Heart left ventricle (tissue), 16 donors: ENCODE measurements around the gene ACSL4. TPM values are rescaled to one million over a fixed set of nuclear protein-coding genes. Genes with fewer than 3 reads are reported as not detected.
"Not testable (repeated sequence)": the region's sequence is repeated elsewhere in the genome, so short reads cannot be mapped to it uniquely, and the experiment has no call there.

Source experiments
- ATAC-seq, 4 donors: fragments of 200-7000 bp; cut with Tn5 transposase; one replicate each; pipeline ENCODE4 v1.9.1; 2020 to 2022; ENCODE audit warnings: moderate library complexity in 4 of 4, mild to moderate bottlenecking in 3 of 4, moderate number of reproducible peaks in 1 of 4
- DNase-seq, 5 donors: peaks; one replicate each; pipeline ENCODE4 v3.0.0-alpha.2; 2020
- H3K27ac ChIP-seq, 12 donors: fragments of 200-600 bp; sonication (generic) in 4 of 12; one replicate each; pipeline versions ENCODE4 v1.5.0 to v1.8.0; 2016 to 2022; ENCODE audit warnings: mild to moderate bottlenecking in 2 of 12
- H3K27me3 ChIP-seq, 9 donors: fragments of 200-600 bp; sonication (generic) in 2 of 9; one replicate each; pipeline versions ENCODE4 v1.5.1 to v1.8.0; 2016 to 2022; ENCODE audit warnings: mild to moderate bottlenecking in 3 of 9
- H3K36me3 ChIP-seq, 9 donors: fragments of 200-600 bp; sonication (generic) in 2 of 9; one replicate each; pipeline versions ENCODE4 v1.5.0 to v1.8.0; 2018 to 2022; ENCODE audit warnings: mild to moderate bottlenecking in 2 of 9
- H3K4me1 ChIP-seq, 12 donors: fragments of 200-600 bp; sonication (generic) in 4 of 12; one replicate each; pipeline versions ENCODE4 v1.5.0 to v1.8.0; 2016 to 2022; ENCODE audit warnings: mild to moderate bottlenecking in 3 of 12
- H3K4me3 ChIP-seq, 12 donors: fragments of 200-600 bp; sonication (generic) in 4 of 12; one replicate each; pipeline versions ENCODE4 v1.5.0 to v1.8.0; 2017 to 2022; ENCODE audit warnings: mild to moderate bottlenecking in 9 of 12, moderate library complexity in 4 of 12
- H3K9me3 ChIP-seq, 12 donors: fragments of 200-600 bp; sonication (generic) in 4 of 12; one replicate each; pipeline versions ENCODE4 v1.5.0 to v1.8.0; 2016 to 2022; ENCODE audit warnings: mild to moderate bottlenecking in 1 of 12
- CTCF ChIP-seq, 12 donors: fragments of 200-600 bp; sonication (generic) in 4 of 12; IDR thresholded peaks; one replicate each; pipeline versions ENCODE4 v1.5.0 to v1.8.0; 2018 to 2022; ENCODE audit warnings: antibody characterized with exemption in 12 of 12, mild to moderate bottlenecking in 5 of 12
- POLR2A ChIP-seq, 2 donors: fragments of 450-650 bp; IDR thresholded peaks; one replicate each; pipeline ENCODE4 v1.6.1; 2017; ENCODE audit warnings: antibody characterized with exemption in 2 of 2, mild to moderate bottlenecking in 2 of 2, moderate library complexity in 2 of 2
- WGBS, 4 donors: extraction: QIAGEN DNeasy Blood & Tissue Kit in 2 of 4; methylation state at CpG; one replicate each; pipeline versions ENCODE4 v1.1.5 to v1.1.7; 2013 to 2018; 5-methylcytosine and 5-hydroxymethylcytosine counted together
- intact Hi-C, 10 donors: fragments of 100-400 bp; cut with DNase I; formaldehyde crosslinking; loops; one replicate each; pipeline versions ENCODE4 v1.11.1 to v1.14.2; 2022
- polyA plus RNA-seq, 2 donors: library from polyadenylated mRNA; stranded (reverse); fragments of 200-250 nt; gene quantifications; one replicate each; pipeline ENCODE4 v1.2.3, GENCODE V29; 2013
- total RNA-seq, 9 donors: library from RNA; depleted of rRNA in 2 of 9; stranded (reverse); fragments of >200 nt in 2 of 9; fragmentation: NEBNext Ultra II Directional in 3 of 9; extraction: Animal tissue kit (Norgen Biotek cat#: 25700) in 3 of 9; gene quantifications; one replicate each; pipeline versions ENCODE4 v1.1.0 to v1.2.4, GENCODE V29; 2016 to 2023
- donor health status: ischemic (EF 13 %, LVEDD 7.1; RV severe dilation, severe dysfunction).
- donor health status: healthy with polysubstance abuse.
- donor health status: DM: no; HTN: yes; CAD: no.
- donor health status: DM: no; HTN: no; CAD: no.
- donor health status: ischemic (EF 25% LVEDD 6.9; RV normal size, moderate dysfunction).
- donor health status: ischemic (EF 25% LVEDD 5.7; RV mildly dilated, moderate dysfunction).
- donor health status: healthy.
- donor health status: DM: yes; HTN: yes; CAD: no.
- donor health status: ischemic (EF 35%, LVEDD 5.7; RV mildly dilated, moderate dysfunction).
- donor health status: nonischemic (EF 11% LVEDD 7.7; RV severe dilation, severe dysfunction).
- donor health status: DM: yes; HTN: yes; CAD: no.
- donor health status: PGD.
- donor health status: ischemic (EF 29% LVEDD 5.4; RV normal size, mild dysfunction).
- donor health status: nonischemic (EF 23%, LVEDD 6.1; RV moderate dilation, normal function).

The ACSL4 gene
- total and polyA plus RNA-seq, 11 donors = 11.7 to 68.7 (median 54.9) TPM

- Histone ChIP-seq H3K4me1 (peaks cover 0 to 44% (median 0%) of the 10 kb centered on the region in 12 donors), H3K36me3 (no peaks in the 10 kb centered on the region), H3K9me3 (no peaks in the 10 kb centered on the region), H3K27ac (peak overlapping the region; percentile 65 to 94 (median 88)), H3K4me3 (peak overlapping the region; percentile 57 to 99 (median 78)), H3K27me3 (peaks cover 0 to 5% (median 0%) of the 10 kb centered on the region in 9 donors)
- WGBS, 4 donors = 2 to 35% (median 17%) methylated on average over 21 of the region's 21 CpGs
- ATAC-seq (peak in 3 of 4 donors; percentile 8 to 47 (median 45)), DNase-seq (no peak)
- TF ChIP-seq POLR2A (IDR thresholded peaks at IDR 0.05) (no peak), CTCF (IDR thresholded peaks at IDR 0.05) (no peak)
- intact Hi-C loops = no loop called here
Observed at GRCh38 chrX:109732017-109732801, 848 bp downstream of the ACSL4 start.

- H3K36me3 ChIP-seq = no peaks in the 10 kb centered on the region
- peaks cover 0 to 47% (median 0%) of the 10 kb centered on the region in 12 donors for H3K4me1 ChIP-seq
- TF ChIP-seq CTCF (IDR thresholded peaks at IDR 0.05) (no peak), POLR2A (IDR thresholded peaks at IDR 0.05) (no peak)
- no peaks in the 10 kb centered on the region for H3K9me3 ChIP-seq
- no peak for DNase-seq
- ATAC-seq = no peak
- WGBS, 4 donors = 7 to 39% (median 33%) methylated on average over 1 of the region's 1 CpG
- peak overlapping the region in 9 of 12 donors; percentile 21 to 66 (median 54) for H3K27ac ChIP-seq
- peak overlapping the region in 6 of 12 donors; percentile 2 to 38 (median 24) for H3K4me3 ChIP-seq
- no peaks in the 10 kb centered on the region for H3K27me3 ChIP-seq
- intact Hi-C loops = no loop called here
Observed at GRCh38 chrX:109728173-109728535, 4.9 kb downstream of the ACSL4 start.

- not testable (repeated sequence) for ATAC-seq, H3K4me3 ChIP-seq, DNase-seq, H3K27ac ChIP-seq, H3K27me3 ChIP-seq, H3K9me3 ChIP-seq, H3K36me3 ChIP-seq
- 84 to 100% (median 95%) methylated on average over 1 of the region's 1 CpG for WGBS, 4 donors
- H3K4me1 ChIP-seq = peaks cover 0 to 27% (median 0%) of the 10 kb centered on the region in 12 donors
- intact Hi-C loops = loop anchor here in 1 of 10 donors (5.0 kb wide), 1 partner anchor 132 kb away; no protein-coding TSS in a partner anchor
Observed at GRCh38 chrX:109724971-109725370, 8.1 kb downstream of the ACSL4 start.

- WGBS, 4 donors = 55 to 81% (median 68%) methylated on average over 2 of the region's 2 CpGs
- peak overlapping the region in 1 of 12 donors; percentile 35 for H3K27ac ChIP-seq
Observed at GRCh38 chrX:109720947-109721346, 12.1 kb downstream of the ACSL4 start.

More at GRCh38 chrX:109720947-109721346, 12.1 kb downstream of the ACSL4 start:
- no peak for ATAC-seq
- TF ChIP-seq POLR2A (IDR thresholded peaks at IDR 0.05) (no peak), CTCF (IDR thresholded peaks at IDR 0.05) (no peak)
- Histone ChIP-seq H3K9me3 (no peaks in the 10 kb centered on the region), H3K4me1 (peaks cover 0 to 15% (median 7%) of the 10 kb centered on the region in 12 donors), H3K4me3 (no peak overlapping the region), H3K36me3 (no peaks in the 10 kb centered on the region), H3K27me3 (peaks cover 0 to 4% (median 0%) of the 10 kb centered on the region in 9 donors)
- DNase-seq = no peak
- intact Hi-C loops = loop anchor here in 1 of 10 donors (5.0 kb wide), 1 partner anchor 136 kb away; no protein-coding TSS in a partner anchor
